ENCODE measurements around the gene PPP2R5C. TPM values are rescaled to one million over a fixed set of nuclear protein-coding genes. Genes with fewer than 3 reads are reported as not detected.

The PPP2R5C gene
- total RNA-seq, 1 donor from 2014 or later, result 55.3 TPM

DNA sequence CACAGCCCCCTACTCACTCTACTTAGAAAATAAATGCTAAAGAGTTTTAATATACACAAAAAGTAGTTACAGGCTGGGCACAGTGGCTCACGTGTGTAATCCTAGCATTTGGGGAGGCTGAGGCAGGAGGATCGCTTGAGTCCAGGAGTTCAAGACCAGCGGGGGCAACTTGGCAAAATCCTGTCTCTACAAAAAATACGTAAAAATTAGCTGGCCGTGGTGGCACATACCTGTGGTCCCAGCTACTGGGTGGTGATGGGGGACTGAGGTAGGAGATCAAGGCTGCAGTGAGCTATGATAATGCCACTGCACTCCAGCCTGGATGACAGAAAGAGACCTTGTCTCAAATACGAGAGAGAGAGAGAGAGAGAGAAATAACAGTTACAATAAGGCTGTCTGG lies 193.0 kb downstream of the PPP2R5C start:
- Histone ChIP-seq H3K36me3 (ENCODE audit: control insufficient read depth in 3 of 3, insufficient read depth in 3 of 3, low read length in 3 of 3) (no peaks in the 10 kb centered on the region), H3K4me1 (ENCODE audit: control insufficient read depth in 3 of 3, insufficient read depth in 3 of 3, low read length in 3 of 3) (peaks cover 4 to 14% (median 4%) of the 10 kb centered on the region in 3 donors), H3K27ac (ENCODE audit: low read depth, low read length) (no peak overlapping the region), H3K9me3 (ENCODE audit: control insufficient read depth in 3 of 3, low read length in 3 of 3) (no peaks in the 10 kb centered on the region), H3K27me3 (ENCODE audit: control insufficient read depth in 3 of 3, insufficient read depth in 3 of 3, low read length in 3 of 3) (no peaks in the 10 kb centered on the region), H3K9ac (ENCODE audit: low read depth in 1 of 3, low read length in 3 of 3) (no peak overlapping the region), H3K4me3 (ENCODE audit: low read length in 3 of 3) (no peak overlapping the region)

DNA sequence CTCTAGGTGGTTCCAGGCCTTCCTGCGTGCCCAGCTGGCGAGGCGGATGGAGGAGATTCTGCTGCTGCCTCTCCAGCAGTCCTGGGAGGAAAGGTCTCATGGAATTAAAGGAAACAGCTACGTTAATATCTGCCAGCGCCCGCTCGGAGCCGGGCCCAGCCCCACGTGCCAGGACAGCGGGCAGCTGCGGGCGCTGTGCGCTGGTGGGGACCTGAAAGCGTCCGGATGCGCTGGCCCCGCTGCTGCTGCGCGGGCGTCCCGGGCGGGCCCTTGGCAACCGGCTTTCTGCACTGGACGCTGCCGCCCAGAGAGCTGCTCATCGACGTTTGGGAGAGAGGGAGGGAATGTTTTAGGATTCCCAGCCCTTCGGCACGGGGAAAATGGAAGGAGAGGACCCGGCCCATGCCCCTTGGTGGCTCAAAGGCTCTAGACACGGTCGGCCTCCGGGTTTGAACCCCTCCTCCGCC lies 194.2 kb downstream of the PPP2R5C start:
- no peaks in the 10 kb centered on the region for H3K9me3 ChIP-seq (ENCODE audit: control insufficient read depth in 3 of 3, low read length in 3 of 3)
- no peak overlapping the region for H3K9ac ChIP-seq (ENCODE audit: low read depth in 1 of 3, low read length in 3 of 3)
- peaks cover 0 to 4% (median 0%) of the 10 kb centered on the region in 3 donors for H3K4me1 ChIP-seq (ENCODE audit: control insufficient read depth in 3 of 3, insufficient read depth in 3 of 3, low read length in 3 of 3)
- no peaks in the 10 kb centered on the region for H3K36me3 ChIP-seq (ENCODE audit: control insufficient read depth in 3 of 3, insufficient read depth in 3 of 3, low read length in 3 of 3)
- H3K27me3 ChIP-seq (ENCODE audit: control insufficient read depth in 3 of 3, insufficient read depth in 3 of 3, low read length in 3 of 3), result no peaks in the 10 kb centered on the region
- H3K4me3 ChIP-seq (ENCODE audit: low read length in 3 of 3), result no peak overlapping the region
- no peak overlapping the region for H3K27ac ChIP-seq (ENCODE audit: low read depth, low read length)

DNA sequence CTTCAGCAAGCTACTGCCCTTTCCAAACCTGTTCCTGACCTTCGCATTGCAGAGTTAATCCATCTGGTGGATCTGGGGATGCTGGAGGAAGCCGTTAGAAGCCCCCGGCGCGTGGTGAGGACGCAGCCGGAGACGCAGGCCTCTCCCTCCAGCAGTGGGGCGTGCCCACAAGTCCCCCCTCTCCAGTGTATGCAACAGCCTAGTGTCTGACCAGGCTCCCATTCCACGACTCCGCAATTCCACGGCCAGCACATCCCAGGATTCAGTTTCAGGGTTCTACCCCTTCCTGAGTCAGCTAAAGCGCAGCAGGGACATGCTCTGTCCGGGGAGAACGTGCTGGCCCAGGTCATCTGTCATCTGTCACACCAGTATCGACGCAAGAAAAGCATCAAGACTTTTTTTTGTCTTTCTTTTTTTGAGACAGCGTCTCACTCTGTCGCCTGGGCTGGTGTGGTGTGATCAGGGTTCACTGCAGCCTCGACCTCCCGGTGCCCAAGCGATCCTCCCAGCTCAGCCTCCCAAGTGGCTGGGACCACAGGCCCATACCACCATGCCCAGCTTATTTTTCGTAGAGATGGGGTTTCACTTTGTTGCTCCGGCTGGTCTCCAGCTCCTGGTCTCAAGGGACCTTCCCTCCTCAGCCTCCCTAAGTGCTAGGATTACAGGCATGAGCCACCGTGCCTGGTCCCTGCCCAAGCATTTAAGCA lies 194.8 kb downstream of the PPP2R5C start:
- peaks cover 0 to 5% (median 4%) of the 10 kb centered on the region in 3 donors for H3K4me1 ChIP-seq (ENCODE audit: control insufficient read depth in 3 of 3, insufficient read depth in 3 of 3, low read length in 3 of 3)
- no peaks in the 10 kb centered on the region for H3K36me3 ChIP-seq (ENCODE audit: control insufficient read depth in 3 of 3, insufficient read depth in 3 of 3, low read length in 3 of 3)

DNA sequence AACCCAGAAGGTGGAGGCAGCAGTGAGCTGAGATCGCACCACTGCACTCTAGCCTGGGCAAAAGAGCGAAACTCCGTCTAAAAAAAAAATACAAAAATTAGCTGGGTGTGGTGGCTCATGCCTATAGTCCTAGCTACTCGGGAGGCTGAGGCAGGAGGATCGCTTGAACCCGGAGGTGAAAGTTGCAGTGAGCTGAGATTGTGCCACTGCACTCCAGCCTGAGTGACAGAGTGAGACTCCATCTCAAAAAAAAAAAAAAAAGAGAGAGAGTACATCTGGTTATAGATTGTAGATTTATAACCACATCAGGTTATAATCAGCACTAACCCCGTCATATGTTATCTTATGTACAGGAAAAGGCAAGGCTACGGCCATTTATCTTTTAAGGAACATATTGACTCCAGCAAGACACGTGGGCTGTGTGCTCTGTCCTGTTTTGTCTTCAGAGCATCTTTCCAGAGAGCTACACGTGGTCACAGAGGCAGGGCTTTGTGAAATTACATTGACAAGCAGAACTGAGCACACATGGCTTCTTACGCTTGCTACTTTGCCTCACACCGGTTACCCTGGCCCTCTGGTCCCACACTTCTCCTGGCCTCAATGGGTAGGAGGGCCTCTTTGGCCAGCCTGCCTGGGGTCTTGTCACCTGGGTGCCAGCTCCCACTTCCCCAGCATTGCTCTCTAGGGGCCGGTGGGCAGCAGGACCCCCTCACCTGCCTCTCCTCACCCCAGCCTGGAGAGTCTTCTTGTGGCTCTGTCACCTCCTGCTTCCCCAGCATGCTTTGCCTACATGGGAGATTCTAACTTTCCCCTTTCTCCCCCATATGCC lies 196.1 kb downstream of the PPP2R5C start:
- H3K27me3 ChIP-seq (ENCODE audit: control insufficient read depth in 3 of 3, insufficient read depth in 3 of 3, low read length in 3 of 3), result no peaks in the 10 kb centered on the region
- peaks cover 0 to 15% (median 9%) of the 10 kb centered on the region in 3 donors for H3K4me1 ChIP-seq (ENCODE audit: control insufficient read depth in 3 of 3, insufficient read depth in 3 of 3, low read length in 3 of 3)
- no peak overlapping the region for H3K27ac ChIP-seq (ENCODE audit: low read depth, low read length)
- H3K36me3 ChIP-seq (ENCODE audit: control insufficient read depth in 3 of 3, insufficient read depth in 3 of 3, low read length in 3 of 3), result no peaks in the 10 kb centered on the region
- H3K9ac ChIP-seq (ENCODE audit: low read depth in 1 of 3, low read length in 3 of 3), result no peak overlapping the region
- H3K9me3 ChIP-seq (ENCODE audit: control insufficient read depth in 3 of 3, low read length in 3 of 3), result no peaks in the 10 kb centered on the region
- no peak overlapping the region for H3K4me3 ChIP-seq (ENCODE audit: low read length in 3 of 3)

More for the DNA sequence above, 194.8 kb downstream of the PPP2R5C start:
- Histone ChIP-seq H3K9me3 (ENCODE audit: control insufficient read depth in 3 of 3, low read length in 3 of 3) (no peaks in the 10 kb centered on the region), H3K27me3 (ENCODE audit: control insufficient read depth in 3 of 3, insufficient read depth in 3 of 3, low read length in 3 of 3) (no peaks in the 10 kb centered on the region), H3K9ac (ENCODE audit: low read depth in 1 of 3, low read length in 3 of 3) (no peak overlapping the region), H3K4me3 (ENCODE audit: low read length in 3 of 3) (no peak overlapping the region), H3K27ac (ENCODE audit: low read depth, low read length) (no peak overlapping the region)

DNA sequence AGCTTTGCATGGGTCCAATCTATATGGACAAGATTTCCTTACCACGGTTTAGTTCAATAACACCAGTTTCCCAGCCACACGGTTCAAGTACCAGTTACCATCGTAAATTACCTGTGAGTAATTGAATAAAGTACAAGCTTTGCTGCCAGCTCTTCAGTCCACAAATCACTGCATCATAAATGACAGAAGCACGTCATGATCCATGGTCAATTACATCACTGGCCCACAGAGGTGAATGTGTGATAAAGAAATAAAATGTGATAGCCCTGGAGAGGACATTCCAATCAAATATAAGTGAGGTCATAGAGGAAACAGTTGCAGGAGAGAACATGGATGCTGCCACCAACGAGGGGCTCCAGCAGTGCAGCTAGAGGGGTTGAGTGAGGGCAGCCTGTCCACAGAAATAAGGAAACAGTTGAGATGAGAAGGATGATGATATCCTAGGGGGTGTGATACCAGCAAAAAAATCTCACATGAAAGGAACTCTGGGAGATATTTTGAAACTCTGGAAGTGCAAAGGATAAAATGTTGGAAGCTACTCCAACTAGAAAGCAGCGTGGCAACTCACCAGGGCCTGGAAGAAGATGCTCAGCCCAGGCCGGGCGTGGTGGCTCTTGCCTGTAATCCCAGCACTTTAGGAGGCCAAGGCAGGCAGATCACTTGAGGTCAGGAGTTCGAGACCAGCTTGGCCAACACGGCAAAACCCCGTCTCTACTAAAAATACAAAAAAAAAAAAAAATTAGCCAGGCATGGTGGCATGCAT lies 197.1 kb downstream of the PPP2R5C start:
- Histone ChIP-seq H3K27me3 (ENCODE audit: control insufficient read depth in 3 of 3, insufficient read depth in 3 of 3, low read length in 3 of 3) (no peaks in the 10 kb centered on the region), H3K9ac (ENCODE audit: low read depth in 1 of 3, low read length in 3 of 3) (no peak overlapping the region), H3K9me3 (ENCODE audit: control insufficient read depth in 3 of 3, low read length in 3 of 3) (no peaks in the 10 kb centered on the region)

DNA sequence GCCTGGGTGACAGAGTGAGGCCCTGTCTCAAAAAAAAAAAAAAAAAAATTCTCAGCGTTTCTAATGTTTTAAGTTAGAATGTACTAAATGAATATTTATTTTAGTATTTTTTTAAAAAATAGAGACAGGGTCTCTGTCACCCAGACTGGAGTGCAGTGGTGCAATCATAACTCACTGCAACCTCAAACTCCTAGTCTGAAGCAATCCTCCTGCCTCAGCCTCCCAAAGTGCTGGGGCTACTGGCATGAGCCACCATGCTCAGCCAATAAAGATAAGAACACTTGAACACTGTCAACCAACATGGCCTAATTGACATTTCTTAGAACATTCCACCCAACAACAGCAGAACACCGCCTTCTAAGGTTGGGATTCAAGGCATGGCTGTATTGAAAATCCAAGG lies 197.8 kb downstream of the PPP2R5C start:
- no peak overlapping the region for H3K27ac ChIP-seq (ENCODE audit: low read depth, low read length)
- no peaks in the 10 kb centered on the region for H3K27me3 ChIP-seq (ENCODE audit: control insufficient read depth in 3 of 3, insufficient read depth in 3 of 3, low read length in 3 of 3)
- no peak overlapping the region for H3K9ac ChIP-seq (ENCODE audit: low read depth in 1 of 3, low read length in 3 of 3)
- no peaks in the 10 kb centered on the region for H3K9me3 ChIP-seq (ENCODE audit: control insufficient read depth in 3 of 3, low read length in 3 of 3)
- H3K4me1 ChIP-seq (ENCODE audit: control insufficient read depth in 3 of 3, insufficient read depth in 3 of 3, low read length in 3 of 3), result peaks cover 6 to 26% (median 18%) of the 10 kb centered on the region in 3 donors
- H3K36me3 ChIP-seq (ENCODE audit: control insufficient read depth in 3 of 3, insufficient read depth in 3 of 3, low read length in 3 of 3), result no peaks in the 10 kb centered on the region
- H3K4me3 ChIP-seq (ENCODE audit: low read length in 3 of 3), result no peak overlapping the region

More for the DNA sequence above, 197.1 kb downstream of the PPP2R5C start:
- Histone ChIP-seq H3K27ac (ENCODE audit: low read depth, low read length) (no peak overlapping the region), H3K4me3 (ENCODE audit: low read length in 3 of 3) (no peak overlapping the region), H3K36me3 (ENCODE audit: control insufficient read depth in 3 of 3, insufficient read depth in 3 of 3, low read length in 3 of 3) (no peaks in the 10 kb centered on the region), H3K4me1 (ENCODE audit: control insufficient read depth in 3 of 3, insufficient read depth in 3 of 3, low read length in 3 of 3) (peaks cover 0 to 20% (median 13%) of the 10 kb centered on the region in 3 donors)

DNA sequence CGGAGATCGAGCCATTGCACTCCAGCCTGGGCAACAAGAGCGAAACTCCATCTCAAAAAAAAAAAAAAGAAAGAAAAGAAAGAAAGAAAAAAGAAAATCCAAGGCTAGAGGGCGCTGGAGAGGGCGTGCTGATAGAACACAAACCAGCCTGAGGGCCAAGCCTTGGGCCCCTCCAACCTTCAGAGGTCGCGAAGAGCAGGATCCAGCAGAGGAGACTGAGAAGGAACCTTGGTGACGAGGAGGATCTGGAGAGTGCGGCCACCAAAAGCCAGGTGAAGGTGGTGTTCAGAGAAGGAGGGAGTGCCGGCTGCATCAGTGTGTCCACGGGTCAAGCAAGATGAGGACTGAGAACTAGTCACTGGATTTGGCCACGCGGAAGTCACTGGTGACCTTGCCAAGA lies 198.7 kb downstream of the PPP2R5C start:
- peaks cover 6 to 26% (median 18%) of the 10 kb centered on the region in 3 donors for H3K4me1 ChIP-seq (ENCODE audit: control insufficient read depth in 3 of 3, insufficient read depth in 3 of 3, low read length in 3 of 3)
- H3K36me3 ChIP-seq (ENCODE audit: control insufficient read depth in 3 of 3, insufficient read depth in 3 of 3, low read length in 3 of 3), result no peaks in the 10 kb centered on the region
- H3K9ac ChIP-seq (ENCODE audit: low read depth in 1 of 3, low read length in 3 of 3), result peak overlapping the region in 1 of 3 donors; percentile 35
- H3K27ac ChIP-seq (ENCODE audit: low read depth, low read length), result no peak overlapping the region
- H3K9me3 ChIP-seq (ENCODE audit: control insufficient read depth in 3 of 3, low read length in 3 of 3), result no peaks in the 10 kb centered on the region
- H3K4me3 ChIP-seq (ENCODE audit: low read length in 3 of 3), result no peak overlapping the region
- H3K27me3 ChIP-seq (ENCODE audit: control insufficient read depth in 3 of 3, insufficient read depth in 3 of 3, low read length in 3 of 3), result no peaks in the 10 kb centered on the region

DNA sequence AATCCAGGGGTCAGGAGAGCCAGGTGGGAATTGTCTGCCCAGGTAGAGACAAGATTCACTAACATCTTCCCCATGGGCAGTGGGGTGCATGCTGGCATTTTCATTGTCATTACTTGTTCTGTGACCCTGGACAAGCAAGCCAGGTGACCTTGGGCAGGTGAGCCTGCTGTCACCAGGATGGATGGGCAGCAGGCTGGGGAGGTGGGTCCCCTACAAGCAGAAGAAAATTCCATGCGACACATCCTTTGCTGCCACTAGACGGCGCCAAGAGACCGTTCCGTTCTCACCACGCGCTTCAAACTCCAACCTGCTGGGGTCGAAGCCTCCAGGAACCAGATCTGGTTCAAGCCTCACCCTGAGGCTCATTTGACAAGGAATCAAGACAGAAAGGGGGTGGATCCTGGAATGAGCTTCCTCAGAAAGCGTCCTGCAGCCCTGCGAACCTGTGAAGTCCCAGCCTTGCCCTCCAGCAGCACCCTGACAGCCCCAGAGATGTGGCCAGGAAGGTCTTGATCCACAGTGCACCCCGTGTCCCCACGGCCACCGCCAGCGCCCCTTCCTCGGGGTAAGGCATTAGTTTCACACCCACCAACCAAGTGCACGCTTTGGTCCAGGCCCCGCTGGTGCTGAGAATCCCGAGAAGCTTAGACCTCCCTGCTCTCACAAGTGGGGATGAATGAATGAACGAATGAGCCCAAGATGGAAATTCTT lies 199.7 kb downstream of the PPP2R5C start:
- Histone ChIP-seq H3K4me1 (ENCODE audit: control insufficient read depth in 3 of 3, insufficient read depth in 3 of 3, low read length in 3 of 3) (peaks cover 15 to 35% (median 25%) of the 10 kb centered on the region in 3 donors), H3K36me3 (ENCODE audit: control insufficient read depth in 3 of 3, insufficient read depth in 3 of 3, low read length in 3 of 3) (no peaks in the 10 kb centered on the region), H3K4me3 (ENCODE audit: low read length in 3 of 3) (no peak overlapping the region), H3K27me3 (ENCODE audit: control insufficient read depth in 3 of 3, insufficient read depth in 3 of 3, low read length in 3 of 3) (no peaks in the 10 kb centered on the region), H3K9ac (ENCODE audit: low read depth in 1 of 3, low read length in 3 of 3) (peak overlapping the region in 1 of 3 donors; percentile 35), H3K27ac (ENCODE audit: low read depth, low read length) (no peak overlapping the region), H3K9me3 (ENCODE audit: control insufficient read depth in 3 of 3, low read length in 3 of 3) (no peaks in the 10 kb centered on the region)

DNA sequence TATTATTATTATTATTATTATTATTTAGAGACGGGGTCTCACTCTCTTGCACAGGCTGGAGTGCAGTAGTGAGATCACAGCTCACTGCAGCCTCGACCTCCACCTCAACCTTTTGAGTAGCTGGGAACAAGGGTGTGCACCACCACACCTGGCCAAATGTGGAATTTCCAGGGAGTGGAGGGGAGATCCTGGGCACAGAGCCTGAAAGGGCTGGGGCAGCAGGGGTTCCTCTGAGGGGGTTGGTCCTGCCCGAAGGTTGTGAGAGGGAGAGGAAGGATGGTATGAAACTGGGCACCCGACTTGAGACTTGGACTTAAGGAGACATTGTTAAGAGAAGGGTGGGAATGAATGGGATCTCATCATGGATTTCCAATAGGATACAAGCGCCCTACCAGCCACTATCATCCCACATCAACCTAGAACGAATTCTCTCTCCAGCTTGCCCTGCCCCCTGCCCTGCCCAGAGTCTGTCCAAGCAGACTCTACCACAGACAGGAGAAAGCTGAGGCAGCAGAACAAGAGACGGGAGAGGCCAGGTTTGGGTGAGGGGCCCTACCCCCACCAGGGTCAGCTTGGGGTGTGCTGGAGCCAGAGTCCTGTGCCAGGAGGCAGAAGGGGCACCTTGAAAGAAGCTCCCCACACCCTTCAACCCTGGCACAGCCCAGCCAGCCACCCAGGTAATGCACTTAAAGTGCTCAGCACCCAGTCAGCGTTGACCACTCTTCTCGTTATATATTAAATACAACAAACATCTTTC lies 200.4 kb downstream of the PPP2R5C start:
- H3K27ac ChIP-seq (ENCODE audit: low read depth, low read length), result no peak overlapping the region
- no peaks in the 10 kb centered on the region for H3K36me3 ChIP-seq (ENCODE audit: control insufficient read depth in 3 of 3, insufficient read depth in 3 of 3, low read length in 3 of 3)
- H3K9me3 ChIP-seq (ENCODE audit: control insufficient read depth in 3 of 3, low read length in 3 of 3), result no peaks in the 10 kb centered on the region
- H3K27me3 ChIP-seq (ENCODE audit: control insufficient read depth in 3 of 3, insufficient read depth in 3 of 3, low read length in 3 of 3), result no peaks in the 10 kb centered on the region
- peaks cover 22 to 37% (median 29%) of the 10 kb centered on the region in 3 donors for H3K4me1 ChIP-seq (ENCODE audit: control insufficient read depth in 3 of 3, insufficient read depth in 3 of 3, low read length in 3 of 3)
- H3K9ac ChIP-seq (ENCODE audit: low read depth in 1 of 3, low read length in 3 of 3), result no peak overlapping the region
- H3K4me3 ChIP-seq (ENCODE audit: low read length in 3 of 3), result no peak overlapping the region
